Colonic mucosa (tissue), 4 donors: Measurements from ENCODE around the gene APOL1. TPM values are rescaled to one million over a fixed set of nuclear protein-coding genes. Genes with fewer than 3 reads are reported as not detected.
"Not testable (repeated sequence)": the region's sequence is repeated elsewhere in the genome, so short reads cannot be mapped to it uniquely, and the experiment has no call there.

Experiments
- DNase-seq: peaks from one replicate; pipeline ENCODE4 v3.0.0-alpha.2; 2020
- H3K27ac ChIP-seq: fragments of 200-600 bp; one replicate; pipeline ENCODE4 v1.8.0; 2021
- H3K27me3 ChIP-seq: fragments of 200-600 bp; one replicate; pipeline ENCODE4 v1.8.0; 2021
- H3K36me3 ChIP-seq: fragments of 200-600 bp; one replicate; pipeline ENCODE4 v1.8.0; 2021
- H3K4me1 ChIP-seq: fragments of 200-600 bp; one replicate; pipeline ENCODE4 v1.8.0; 2021; ENCODE audit warnings: mild to moderate bottlenecking
- H3K4me3 ChIP-seq: fragments of 200-600 bp; one replicate; pipeline ENCODE4 v1.8.0; 2021
- H3K9ac ChIP-seq, 2 donors: one replicate each; pipeline ENCODE4 v1.7.0; 2013; ENCODE audit warnings: control low read depth in 2 of 2, low read depth in 2 of 2, low read length in 2 of 2
- H3K9me3 ChIP-seq: fragments of 200-600 bp; one replicate; pipeline ENCODE4 v1.8.0; 2021
- CTCF ChIP-seq: fragments of 200-600 bp; IDR thresholded peaks from one replicate; pipeline ENCODE4 v1.8.0; 2022; ENCODE audit warnings: antibody characterized with exemption, mild to moderate bottlenecking
- intact Hi-C: fragments of 100-400 bp; cut with DNase I; formaldehyde crosslinking; loops from one replicate; pipeline ENCODE4 v1.14.1; 2022
- total RNA-seq, 2 donors: library from RNA; stranded (reverse); fragmentation: NEBNext Ultra II Directional in 1 of 2; extraction: Animal tissue kit (Norgen Biotek cat#: 25700) in 1 of 2; gene quantifications; one replicate each; pipeline ENCODE4 v1.2.1, GENCODE V29; 2021
- donor health status: healthy.
- donor health status: DM: no; HTN: no; CAD: no.
- donor health status: DM: no; HTN: no; CAD: no.

Gene APOL1
- total RNA-seq, 2 donors from 2014 or later = 14.7 to 34.6 TPM

- TF ChIP-seq CTCF = no peak
- DNase-seq = no peak
- intact Hi-C loops = no loop called here
- H3K27ac ChIP-seq = no peak overlapping the region
- no peak overlapping the region for H3K9ac ChIP-seq
- H3K4me3 ChIP-seq = no peak overlapping the region
- peaks cover 3% of the 10 kb centered on the region for H3K36me3 ChIP-seq
- H3K9me3 ChIP-seq = no peaks in the 10 kb centered on the region
- H3K27me3 ChIP-seq = no peaks in the 10 kb centered on the region
- peaks cover 5% of the 10 kb centered on the region for H3K4me1 ChIP-seq
These were observed 6.0 kb downstream of the APOL1 start for GRCh38 chr22:36258701-36259614.

- no peak for TF ChIP-seq CTCF
- Histone ChIP-seq H3K27ac (no peak overlapping the region), H3K36me3 (peaks cover 3% of the 10 kb centered on the region), H3K4me1 (peaks cover 5% of the 10 kb centered on the region), H3K27me3 (no peaks in the 10 kb centered on the region), H3K9ac (no peak overlapping the region), H3K4me3 (no peak overlapping the region), H3K9me3 (no peaks in the 10 kb centered on the region)
- no peak for DNase-seq
- intact Hi-C loops = no loop called here
These were observed 6.8 kb downstream of the APOL1 start for GRCh38 chr22:36259615-36260300.

- H3K27ac ChIP-seq, H3K9ac ChIP-seq, H3K27me3 ChIP-seq, intact Hi-C loops, H3K36me3 ChIP-seq, H3K4me1 ChIP-seq, H3K9me3 ChIP-seq, DNase-seq, H3K4me3 ChIP-seq: not testable (repeated sequence)
These were observed 8.7 kb downstream of the APOL1 start for GRCh38 chr22:36261675-36262074.

- H3K4me1 ChIP-seq, H3K9ac ChIP-seq, intact Hi-C loops, H3K27me3 ChIP-seq, H3K9me3 ChIP-seq, H3K36me3 ChIP-seq, DNase-seq, H3K4me3 ChIP-seq, H3K27ac ChIP-seq: not testable (repeated sequence)
These were observed 9.4 kb downstream of the APOL1 start for GRCh38 chr22:36262307-36262706.

GRCh38 chr22:36263216-36263673 is 10.3 kb downstream of the APOL1 start:
- H3K36me3 ChIP-seq, H3K4me1 ChIP-seq, DNase-seq, H3K27ac ChIP-seq, H3K4me3 ChIP-seq, intact Hi-C loops, H3K9ac ChIP-seq, H3K9me3 ChIP-seq, H3K27me3 ChIP-seq: not testable (repeated sequence)

- not testable (repeated sequence) for DNase-seq
These were observed 11.1 kb downstream of the APOL1 start for GRCh38 chr22:36263886-36264664.

GRCh38 chr22:36267058-36267457 is 14.1 kb downstream of the APOL1 start:
- Histone ChIP-seq H3K4me1 (no peaks in the 10 kb centered on the region), H3K4me3 (no peak overlapping the region), H3K27me3 (no peaks in the 10 kb centered on the region), H3K36me3 (no peaks in the 10 kb centered on the region), H3K27ac (no peak overlapping the region), H3K9me3 (no peaks in the 10 kb centered on the region), H3K9ac (no peak overlapping the region)
- TF ChIP-seq CTCF = no peak
- DNase-seq = no peak
- intact Hi-C loops = no loop called here

More at GRCh38 chr22:36263886-36264664, 11.1 kb downstream of the APOL1 start:
- H3K9me3 ChIP-seq, H3K4me1 ChIP-seq, intact Hi-C loops, H3K27me3 ChIP-seq, H3K36me3 ChIP-seq, H3K9ac ChIP-seq, H3K4me3 ChIP-seq, H3K27ac ChIP-seq: not testable (repeated sequence)
